H9 (cell line): ENCODE data around the gene CLCN5. TPM values are rescaled to one million over a fixed set of nuclear protein-coding genes. Genes with fewer than 3 reads are reported as not detected.

ENCODE experiments used
- DNase-seq: peaks from one replicate; pipeline ENCODE4 v3.0.0-alpha.2; 2017
- H2AFZ ChIP-seq: one replicate; pipeline ENCODE4 v1.6.1; 2013; ENCODE audit warnings: mild to moderate bottlenecking, low read length, control low read depth, moderate library complexity
- H2AK5ac ChIP-seq: 2 replicates; pipeline ENCODE4 v1.6.1; 2013; ENCODE audit warnings: low read length, control low read depth, mixed read lengths; ENCODE audit not compliant: insufficient read length
- H2BK120ac ChIP-seq: one replicate; pipeline ENCODE4 v1.6.1; 2013; ENCODE audit warnings: low read depth, mild to moderate bottlenecking, low read length, control low read depth, inconsistent platforms; ENCODE audit not compliant: poor library complexity, severe bottlenecking
- H2BK12ac ChIP-seq: 2 replicates; pipeline ENCODE4 v1.6.1; 2013; ENCODE audit warnings: low read length, control low read depth, mixed read lengths, low read depth; ENCODE audit not compliant: insufficient read length
- H2BK15ac ChIP-seq: 2 replicates; pipeline ENCODE4 v1.6.1; 2013; ENCODE audit warnings: low read depth, low read length, control low read depth
- H2BK20ac ChIP-seq: one replicate; pipeline ENCODE4 v1.6.1; 2013; ENCODE audit warnings: low read depth, mild to moderate bottlenecking, low read length, control low read depth, inconsistent platforms; ENCODE audit not compliant: poor library complexity, severe bottlenecking
- H2BK5ac ChIP-seq: 2 replicates; pipeline ENCODE4 v1.6.1; 2013; ENCODE audit warnings: low read length, control low read depth, mixed read lengths; ENCODE audit not compliant: insufficient read length
- H3K14ac ChIP-seq: 2 replicates; pipeline ENCODE4 v1.6.1; 2013; ENCODE audit warnings: low read length, control low read depth; ENCODE audit not compliant: insufficient read depth
- H3K18ac ChIP-seq: 2 replicates; pipeline ENCODE4 v1.6.1; 2013; ENCODE audit warnings: low read depth, mild to moderate bottlenecking, mixed read lengths, low read length, control low read depth; ENCODE audit not compliant: insufficient read length
- H3K23ac ChIP-seq: 2 replicates; pipeline ENCODE4 v1.6.1; 2013; ENCODE audit warnings: low read length, control low read depth, mixed read lengths, low read depth; ENCODE audit not compliant: insufficient read length
- H3K23me2 ChIP-seq: 2 replicates; pipeline ENCODE4 v1.6.1; 2013; ENCODE audit warnings: low read depth, mild to moderate bottlenecking, mixed read lengths, low read length, control low read depth; ENCODE audit not compliant: insufficient read length, poor library complexity, severe bottlenecking
- H3K27ac ChIP-seq: 2 replicates; pipeline ENCODE4 v1.5.1; 2013; ENCODE audit warnings: low read length, control low read depth, mixed read lengths, low read depth; ENCODE audit not compliant: insufficient read length
- H3K27me3 ChIP-seq: 2 replicates; pipeline ENCODE4 v1.6.1; 2013; ENCODE audit warnings: low read length, control low read depth, inconsistent platforms; ENCODE audit not compliant: insufficient read depth
- H3K4ac ChIP-seq: 2 replicates; pipeline ENCODE4 v1.6.1; 2013; ENCODE audit warnings: low read depth, mild to moderate bottlenecking, control low read depth, inconsistent platforms, low read length, moderate library complexity
- H3K4me1 ChIP-seq: 2 replicates; pipeline ENCODE4 v1.6.1; 2013; ENCODE audit warnings: low read length, control low read depth, inconsistent platforms; ENCODE audit not compliant: insufficient read depth
- H3K4me2 ChIP-seq: 2 replicates; pipeline ENCODE4 v1.6.1; 2013; ENCODE audit warnings: low read length, control low read depth, mixed read lengths; ENCODE audit not compliant: insufficient read length, insufficient read depth
- H3K56ac ChIP-seq: 2 replicates; pipeline ENCODE4 v1.6.1; 2013; ENCODE audit warnings: low read depth, mild to moderate bottlenecking, mixed read lengths, low read length, control low read depth; ENCODE audit not compliant: insufficient read length
- H3K79me1 ChIP-seq: 2 replicates; pipeline ENCODE4 v1.6.1; 2013; ENCODE audit warnings: low read depth, mild to moderate bottlenecking, moderate library complexity, low read length, control low read depth, inconsistent platforms; ENCODE audit not compliant: insufficient read depth, poor library complexity, severe bottlenecking
- H3K79me2 ChIP-seq: 2 replicates; pipeline ENCODE4 v1.6.1; 2013; ENCODE audit warnings: low read length, control low read depth, inconsistent platforms; ENCODE audit not compliant: insufficient read depth
- H3K9ac ChIP-seq: 2 replicates; pipeline ENCODE4 v1.6.1; 2013; ENCODE audit warnings: low read length, control low read depth, mixed read lengths; ENCODE audit not compliant: insufficient read length; ENCODE audit errors: extremely low read depth
- H3K9me3 ChIP-seq: one replicate; pipeline ENCODE4 v1.6.1; 2013; ENCODE audit warnings: low read depth, low read length, inconsistent platforms; ENCODE audit not compliant: control insufficient read depth
- H3T11ph ChIP-seq: one replicate; pipeline ENCODE4 v1.6.1; 2013; ENCODE audit warnings: mild to moderate bottlenecking, low read length, control low read depth, inconsistent platforms
- H4K20me1 ChIP-seq: one replicate; pipeline ENCODE4 v1.6.1; 2013; ENCODE audit not compliant: control insufficient read depth, insufficient read length, insufficient read depth
- H4K5ac ChIP-seq: 2 replicates; pipeline ENCODE4 v1.6.1; 2013; ENCODE audit warnings: low read depth, mild to moderate bottlenecking, mixed read lengths, low read length, control low read depth; ENCODE audit not compliant: insufficient read length
- H4K8ac ChIP-seq: replicated peaks from 2 replicates; pipeline ENCODE4 v1.6.1; 2013; ENCODE audit warnings: low read length, control low read depth, mixed read lengths, low read depth; ENCODE audit not compliant: insufficient read length
- H4K91ac ChIP-seq: 2 replicates; pipeline ENCODE4 v1.6.1; 2013; ENCODE audit warnings: low read depth, mild to moderate bottlenecking, moderate library complexity, mixed read lengths, low read length, control low read depth; ENCODE audit not compliant: insufficient read length
- H3K27ac Mint-ChIP-seq, 3 experiments: 2 replicates in 2 of 3; 3 replicates in 1 of 3; pipeline ENCODE4 v1.8.0; 2020 to 2021; ENCODE audit warnings: mixed read lengths in 3 of 3, mild to moderate bottlenecking in 1 of 3, moderate library complexity in 1 of 3
- H3K27me3 Mint-ChIP-seq: 2 replicates; pipeline ENCODE4 v1.8.0; 2021; ENCODE audit warnings: low read depth, mild to moderate bottlenecking, moderate library complexity, mixed read lengths
- H3K36me3 Mint-ChIP-seq, 3 experiments: 2 replicates in 2 of 3; 3 replicates in 1 of 3; pipeline ENCODE4 v1.8.0; 2020 to 2021; ENCODE audit warnings: low read depth in 3 of 3, mixed read lengths in 3 of 3; ENCODE audit not compliant: insufficient read depth in 1 of 3
- H3K4me1 Mint-ChIP-seq, 2 experiments: 2 replicates each; pipeline ENCODE4 v1.8.0; 2020; ENCODE audit warnings: mixed read lengths in 2 of 2
- H3K4me3 Mint-ChIP-seq, 2 experiments: 2 replicates in 1 of 2; 3 replicates in 1 of 2; pipeline ENCODE4 v1.8.0; 2020 to 2021; ENCODE audit warnings: mild to moderate bottlenecking in 2 of 2, mixed read lengths in 2 of 2, moderate library complexity in 1 of 2
- H3K9me3 Mint-ChIP-seq, 2 experiments: 2 replicates in 1 of 2; 3 replicates in 1 of 2; pipeline ENCODE4 v1.8.0; 2020; ENCODE audit warnings: mild to moderate bottlenecking in 2 of 2, mixed read lengths in 2 of 2, moderate library complexity in 1 of 2
- WGBS: extraction: QIAGEN DNeasy Blood & Tissue Kit; methylation state at CpG from one replicate; pipeline ENCODE4 v1.1.7; 2013; ENCODE audit warnings: missing lambda C conversion rate, low lambda C conversion rate, mixed read lengths; ENCODE audit not compliant: insufficient read length; ENCODE audit errors: extremely low coverage; 5-methylcytosine and 5-hydroxymethylcytosine counted together
- total RNA-seq: library from RNA; stranded (reverse); gene quantifications from 2 replicates; pipeline ENCODE4 v1.2.1, GENCODE V29; 2021
- TF ChIP-seq, protein P1 (sequence below): fragments of 200-600 bp; sonication (generic); conservative IDR thresholded peaks from 3 replicates; pipeline ENCODE4 v1.8.0; 2021; ENCODE audit warnings: antibody characterized with exemption, mild to moderate bottlenecking

CLCN5 gene
- total RNA-seq, 1 experiment from 2014 or later: 5.9 TPM

- peaks cover 54% of the 10 kb centered on the region in 2 experiments for H3K9me3 Mint-ChIP-seq
- H2BK15ac ChIP-seq: no peak overlapping the region
- WGBS: no CpG with 5 or more reads among the region's 2 CpGs
- H3K4me2 ChIP-seq: no peak overlapping the region
- no peak overlapping the region for H3K9ac ChIP-seq
- DNase-seq: no peak
- no peak overlapping the region for H2AK5ac ChIP-seq
- H3K27me3 ChIP-seq: no peaks in the 10 kb centered on the region
- no peaks in the 10 kb centered on the region; a peak in 2 of 7 replicates for H3K36me3 Mint-ChIP-seq
- no peak overlapping the region for H3K27ac ChIP-seq
- H3K23ac ChIP-seq: no peak overlapping the region
- no peak overlapping the region for H3K56ac ChIP-seq
- H2BK12ac ChIP-seq: no peak overlapping the region
- no peak overlapping the region for H4K8ac ChIP-seq
- no peaks in the 10 kb centered on the region for H3K27me3 Mint-ChIP-seq
- H3K4me1 ChIP-seq: no peaks in the 10 kb centered on the region
- H3K79me1 ChIP-seq: no peaks in the 10 kb centered on the region
- no peak overlapping the region for H2AFZ ChIP-seq
- H4K5ac ChIP-seq: no peak overlapping the region
- H2BK120ac ChIP-seq: no peak overlapping the region
- H2BK20ac ChIP-seq: no peak overlapping the region
- no peak overlapping the region for H3T11ph ChIP-seq
- no peaks in the 10 kb centered on the region for H4K20me1 ChIP-seq
- H3K79me2 ChIP-seq: no peaks in the 10 kb centered on the region
- peaks cover 8% of the 10 kb centered on the region for H3K9me3 ChIP-seq
- no peak overlapping the region for H3K14ac ChIP-seq
- H3K27ac Mint-ChIP-seq: no peak overlapping the region
- H3K4me3 Mint-ChIP-seq: no peak overlapping the region
- no peak overlapping the region for H4K91ac ChIP-seq
- peaks cover 5 to 9% of the 10 kb centered on the region in 2 experiments; a peak in 3 of 4 replicates for H3K4me1 Mint-ChIP-seq
- H3K18ac ChIP-seq: no peak overlapping the region
- TF ChIP-seq, protein P1, sequence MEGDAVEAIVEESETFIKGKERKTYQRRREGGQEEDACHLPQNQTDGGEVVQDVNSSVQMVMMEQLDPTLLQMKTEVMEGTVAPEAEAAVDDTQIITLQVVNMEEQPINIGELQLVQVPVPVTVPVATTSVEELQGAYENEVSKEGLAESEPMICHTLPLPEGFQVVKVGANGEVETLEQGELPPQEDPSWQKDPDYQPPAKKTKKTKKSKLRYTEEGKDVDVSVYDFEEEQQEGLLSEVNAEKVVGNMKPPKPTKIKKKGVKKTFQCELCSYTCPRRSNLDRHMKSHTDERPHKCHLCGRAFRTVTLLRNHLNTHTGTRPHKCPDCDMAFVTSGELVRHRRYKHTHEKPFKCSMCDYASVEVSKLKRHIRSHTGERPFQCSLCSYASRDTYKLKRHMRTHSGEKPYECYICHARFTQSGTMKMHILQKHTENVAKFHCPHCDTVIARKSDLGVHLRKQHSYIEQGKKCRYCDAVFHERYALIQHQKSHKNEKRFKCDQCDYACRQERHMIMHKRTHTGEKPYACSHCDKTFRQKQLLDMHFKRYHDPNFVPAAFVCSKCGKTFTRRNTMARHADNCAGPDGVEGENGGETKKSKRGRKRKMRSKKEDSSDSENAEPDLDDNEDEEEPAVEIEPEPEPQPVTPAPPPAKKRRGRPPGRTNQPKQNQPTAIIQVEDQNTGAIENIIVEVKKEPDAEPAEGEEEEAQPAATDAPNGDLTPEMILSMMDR: no peak
- H2BK5ac ChIP-seq: no peak overlapping the region
- H3K4ac ChIP-seq: no peak overlapping the region
- no peaks in the 10 kb centered on the region for H3K23me2 ChIP-seq
Observed at GRCh38 chrX:49987651-49988050, 65.3 kb downstream of the CLCN5 start.
